Measurements from ENCODE around the gene BOC. TPM values are rescaled to one million over a fixed set of nuclear protein-coding genes. Genes with fewer than 3 reads are reported as not detected.

BOC gene
- total RNA-seq, 2 experiments from 2014 or later: not detected

- Mint-ChIP-seq H3K4me3 (no peak overlapping the region), H3K4me1 (ENCODE audit: low read depth) (no peaks in the 10 kb centered on the region), H3K27ac (no peak overlapping the region), H3K36me3 (ENCODE audit: low read depth) (no peaks in the 10 kb centered on the region), H3K9me3 (no peaks in the 10 kb centered on the region), H3K27me3 (no peaks in the 10 kb centered on the region)
- no peak for TF ChIP-seq CTCF (IDR thresholded peaks at IDR 0.05)
- Histone ChIP-seq H3K9me3 (ENCODE audit: control insufficient read depth in 1 of 2, insufficient read depth in 1 of 2, low read length in 2 of 2) (no peaks in the 10 kb centered on the region), H3K4me1 (ENCODE audit: insufficient read depth, low read length) (no peaks in the 10 kb centered on the region), H3K27ac (ENCODE audit: low read depth in 1 of 2, low read length in 2 of 2) (no peak overlapping the region), H3K4me3 (ENCODE audit: low read length) (no peak overlapping the region), H3K36me3 (ENCODE audit: insufficient read depth, low read length) (no peaks in the 10 kb centered on the region), H3K27me3 (ENCODE audit: control insufficient read depth in 1 of 2, insufficient read depth in 2 of 2, low read length in 2 of 2) (no peaks in the 10 kb centered on the region)
- CTCF ChIA-PET: no interaction called here
- POLR2A ChIA-PET: no interaction called here
- ATAC-seq (ENCODE audit: poor library complexity): no peak
- no peak for DNase-seq
- intact Hi-C loops (cut with DNase I, micrococcal nuclease): no loop called here
Measured at GRCh38 chr3:113193719-113194118, 17.6 kb upstream of the BOC start.

GRCh38 chr3:113194823-113195401, 16.4 kb upstream of the BOC start:
- no peak overlapping the region for H3K4me3 Mint-ChIP-seq
- no peak overlapping the region for H3K27ac Mint-ChIP-seq
- no peak for TF ChIP-seq CTCF (IDR thresholded peaks at IDR 0.05)
- H3K36me3 Mint-ChIP-seq (ENCODE audit: low read depth): no peaks in the 10 kb centered on the region
- ATAC-seq (ENCODE audit: poor library complexity) (no peak), DNase-seq (no peak)
- Histone ChIP-seq H3K4me1 (ENCODE audit: insufficient read depth, low read length) (no peaks in the 10 kb centered on the region), H3K27me3 (ENCODE audit: control insufficient read depth in 1 of 2, insufficient read depth in 2 of 2, low read length in 2 of 2) (no peaks in the 10 kb centered on the region), H3K9me3 (ENCODE audit: control insufficient read depth in 1 of 2, insufficient read depth in 1 of 2, low read length in 2 of 2) (no peaks in the 10 kb centered on the region), H3K36me3 (ENCODE audit: insufficient read depth, low read length) (no peaks in the 10 kb centered on the region), H3K4me3 (ENCODE audit: low read length) (no peak overlapping the region), H3K27ac (ENCODE audit: low read depth in 1 of 2, low read length in 2 of 2) (no peak overlapping the region)
- H3K27me3 Mint-ChIP-seq: no peaks in the 10 kb centered on the region
- ChIA-PET CTCF (no interaction called here), POLR2A (no interaction called here)
- intact Hi-C loops (cut with DNase I, micrococcal nuclease): no loop called here
- no peaks in the 10 kb centered on the region for H3K9me3 Mint-ChIP-seq
- no peaks in the 10 kb centered on the region for H3K4me1 Mint-ChIP-seq (ENCODE audit: low read depth)

GRCh38 chr3:113200351-113200750, 11.0 kb upstream of the BOC start:
- Mint-ChIP-seq H3K9me3 (peaks cover 2% of the 10 kb centered on the region), H3K4me1 (ENCODE audit: low read depth) (no peaks in the 10 kb centered on the region), H3K4me3 (no peak overlapping the region), H3K27ac (no peak overlapping the region), H3K36me3 (ENCODE audit: low read depth) (no peaks in the 10 kb centered on the region), H3K27me3 (peaks cover 7% of the 10 kb centered on the region)
- Histone ChIP-seq H3K4me3 (ENCODE audit: low read length) (no peak overlapping the region), H3K36me3 (ENCODE audit: insufficient read depth, low read length) (no peaks in the 10 kb centered on the region), H3K27ac (ENCODE audit: low read depth in 1 of 2, low read length in 2 of 2) (no peak overlapping the region), H3K4me1 (ENCODE audit: insufficient read depth, low read length) (no peaks in the 10 kb centered on the region), H3K27me3 (ENCODE audit: control insufficient read depth in 1 of 2, insufficient read depth in 2 of 2, low read length in 2 of 2) (no peaks in the 10 kb centered on the region), H3K9me3 (ENCODE audit: control insufficient read depth in 1 of 2, insufficient read depth in 1 of 2, low read length in 2 of 2) (no peaks in the 10 kb centered on the region)
- no peak for TF ChIP-seq CTCF (IDR thresholded peaks at IDR 0.05)
- no peak for DNase-seq
- ChIA-PET POLR2A (no interaction called here), CTCF (no interaction called here)
- ATAC-seq (ENCODE audit: poor library complexity): no peak
- intact Hi-C loops (cut with DNase I, micrococcal nuclease): no loop called here

Measured in CD4-positive, alpha-beta T cell (primary cell).